NCI-H1048 (cell line): ENCODE measurements around the gene TCERG1L.

ENCODE experiments used
- DNase-seq: peaks from one replicate; lab custom pipeline; 2025; lab: John Stamatoyannopoulos, UW

Gene TCERG1L

DNA sequence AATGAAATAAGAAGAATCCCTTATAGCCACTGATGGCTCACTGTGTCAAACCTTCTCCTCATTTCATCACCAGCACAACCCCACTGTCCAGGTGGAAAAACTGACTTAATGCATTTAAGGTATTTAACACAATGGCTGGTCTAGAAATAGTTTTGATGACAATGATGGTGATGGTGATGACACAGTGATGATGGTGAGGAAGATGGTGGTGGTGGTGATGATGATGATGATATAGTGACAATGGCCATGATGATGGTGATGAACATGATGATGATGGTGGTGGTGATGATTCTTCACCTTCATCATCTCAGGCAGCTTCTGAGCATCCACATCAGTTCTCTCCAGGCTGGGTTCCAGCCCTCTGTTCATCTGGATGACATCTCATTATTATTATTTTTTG, 186.6 kb downstream of the TCERG1L start:
- no peak for DNase-seq

DNA sequence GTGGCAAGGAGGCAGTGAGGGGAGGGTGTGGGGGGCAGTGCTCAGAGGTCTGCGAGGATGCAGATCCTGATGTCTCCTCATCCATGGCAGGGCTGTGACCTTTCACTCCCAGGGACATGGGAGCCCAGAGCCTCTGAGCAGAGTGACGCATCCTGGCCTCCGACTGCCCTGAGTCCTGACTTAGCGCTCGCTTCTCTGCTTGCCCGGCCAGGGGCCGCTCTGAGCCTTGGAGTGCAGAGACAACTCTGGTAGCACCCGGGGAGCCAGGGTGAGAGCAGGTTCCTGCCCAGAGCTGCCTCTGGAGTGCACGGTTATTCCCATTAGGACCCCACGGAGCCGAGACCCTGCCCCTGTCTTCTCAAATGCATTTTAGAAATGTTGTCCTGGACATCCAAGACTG, 188.0 kb downstream of the TCERG1L start:
- DNase-seq = no peak

DNA sequence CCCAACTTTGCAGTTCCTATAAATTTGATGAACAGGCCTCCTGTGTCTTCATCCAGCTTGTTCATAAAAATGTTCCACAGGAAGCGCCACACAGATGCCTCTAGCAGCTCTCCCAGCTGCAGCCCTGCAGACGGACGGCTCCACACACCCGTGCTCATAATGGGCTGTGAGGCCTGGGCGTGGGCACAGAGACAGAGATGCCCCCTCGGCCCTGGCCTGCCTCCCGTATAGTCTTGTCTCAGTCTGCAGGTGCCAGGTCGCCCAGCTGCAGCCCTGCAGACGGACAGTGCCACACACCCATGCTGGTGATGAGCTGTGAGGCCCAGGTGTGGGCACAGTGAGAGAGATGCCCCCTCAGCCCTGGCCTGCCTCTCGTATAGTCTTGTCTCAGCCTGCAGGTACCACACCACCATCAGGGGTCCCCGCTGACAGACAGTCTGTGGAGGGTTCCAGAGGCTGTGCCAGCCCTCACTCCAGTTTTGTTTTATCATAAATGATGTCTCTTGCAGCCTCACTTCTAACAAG, 189.9 kb downstream of the TCERG1L start:
- DNase-seq = no peak

DNA sequence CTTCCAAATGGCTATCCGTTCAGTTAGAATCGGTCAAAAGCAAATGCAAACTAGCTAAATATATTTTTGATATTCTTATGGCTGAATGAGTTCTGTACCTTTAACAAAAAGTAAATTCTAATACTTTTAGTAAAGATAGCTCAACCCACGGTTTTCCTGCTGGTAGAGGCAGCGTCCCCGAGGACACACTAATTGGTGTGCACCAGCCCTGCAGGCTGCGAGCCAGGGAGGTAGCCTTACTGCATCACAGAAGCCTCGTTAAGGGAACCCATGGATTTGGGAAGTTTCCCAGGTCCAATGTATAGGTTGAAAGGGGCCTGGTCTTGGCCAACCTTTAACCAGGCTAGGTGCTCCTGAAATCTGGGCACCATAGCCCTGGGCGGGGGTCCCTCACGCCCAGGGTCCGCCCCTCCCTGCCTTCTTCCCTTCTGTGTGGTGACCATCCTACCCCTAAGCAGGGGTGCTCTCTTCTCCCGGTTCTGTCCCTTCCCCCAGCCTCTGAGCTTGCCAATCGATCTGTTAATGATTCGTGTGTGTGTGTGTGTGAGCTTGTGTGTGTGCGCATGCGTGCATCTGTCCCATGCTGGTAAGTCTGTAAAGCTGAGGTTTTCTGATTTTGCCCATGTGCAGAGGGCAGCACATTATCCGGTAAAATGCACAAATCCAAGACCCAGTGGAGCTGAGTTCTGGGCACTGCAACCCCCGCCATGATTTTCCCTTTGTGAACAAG, 191.7 kb downstream of the TCERG1L start:
- DNase-seq = no peak

GRCh38 chr10:131117416-131118212, 193.9 kb downstream of the TCERG1L start:
- DNase-seq = no peak

- DNase-seq = no peak
These were observed 194.5 kb downstream of the TCERG1L start for GRCh38 chr10:131116991-131117375.

DNA sequence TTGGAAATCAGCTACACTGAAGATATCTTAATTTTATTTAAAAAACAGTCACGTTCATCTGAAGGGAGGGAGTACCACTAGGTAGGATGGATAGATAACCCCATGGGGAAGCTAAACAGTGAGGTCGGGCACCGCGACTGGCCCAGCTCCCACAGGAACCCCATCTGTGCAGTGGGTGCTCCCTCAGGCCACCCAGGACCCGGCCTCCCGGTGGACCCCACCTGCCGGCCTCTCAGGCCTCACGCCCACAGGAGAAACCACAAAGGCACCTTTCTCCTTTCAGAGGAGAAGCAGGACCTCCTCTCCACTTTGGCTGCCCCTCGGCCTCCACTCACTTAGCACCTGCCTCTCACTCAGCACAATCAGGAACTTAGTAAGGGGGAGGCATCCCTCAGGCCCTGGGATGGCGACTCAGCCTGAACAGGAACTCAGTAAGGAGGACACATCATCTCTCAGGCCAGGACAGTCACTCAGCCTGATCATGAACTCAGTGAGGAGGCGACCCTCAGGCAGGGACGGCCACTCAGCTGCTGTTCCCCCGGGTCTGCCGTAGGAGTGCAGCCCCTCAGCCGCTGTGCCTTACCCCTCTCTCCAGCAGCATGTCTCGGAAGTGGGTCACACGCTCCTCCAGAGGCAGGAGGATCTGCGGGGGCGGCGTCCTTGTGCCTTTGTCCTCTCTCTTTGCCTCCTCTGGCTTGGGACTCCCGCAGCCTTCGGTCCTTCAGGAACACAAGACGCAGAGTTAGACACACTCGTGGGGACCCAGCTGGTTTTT, 195.1 kb downstream of the TCERG1L start:
- DNase-seq = no peak

DNA sequence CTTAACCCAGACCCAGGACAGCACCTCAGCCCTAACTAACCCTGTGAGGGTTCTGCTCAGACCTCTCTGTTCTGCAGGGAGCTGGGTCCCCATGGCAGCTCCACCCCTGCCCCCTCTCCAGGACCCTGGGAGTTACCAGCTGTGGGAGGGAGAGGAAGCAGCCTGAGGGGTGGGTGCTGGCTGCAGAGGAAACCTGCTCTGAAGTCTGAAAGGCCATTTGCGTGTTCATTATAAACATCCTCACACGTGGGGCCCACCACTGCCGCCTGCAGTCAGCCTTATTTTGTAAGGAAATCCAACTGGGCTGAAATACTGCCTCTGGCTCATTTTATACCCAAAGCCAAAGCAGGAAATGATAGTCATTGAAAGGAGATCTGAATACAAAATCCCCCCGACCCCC, 195.7 kb downstream of the TCERG1L start:
- DNase-seq = no peak

GRCh38 chr10:131115321-131115720, 196.2 kb downstream of the TCERG1L start:
- no peak for DNase-seq

DNA sequence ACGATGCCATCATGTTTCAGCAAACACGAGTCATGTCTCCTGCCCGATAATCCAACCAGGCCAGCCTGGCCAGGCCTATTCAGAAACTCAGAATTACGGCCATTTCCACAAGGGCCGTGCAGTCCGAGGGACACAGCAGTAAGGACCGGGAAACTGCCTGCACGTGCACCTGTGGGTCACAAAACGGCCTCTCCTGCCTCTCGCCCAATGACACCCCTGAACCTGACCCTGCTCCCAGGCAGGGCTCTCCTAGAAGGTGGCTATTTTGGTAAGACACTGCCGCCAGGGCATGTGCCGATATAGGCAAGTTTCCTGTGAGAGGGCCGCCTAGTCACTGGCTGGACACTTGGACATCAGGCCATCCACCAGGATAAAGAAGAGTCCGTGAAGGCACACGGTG, 196.7 kb downstream of the TCERG1L start:
- no peak for DNase-seq

DNA sequence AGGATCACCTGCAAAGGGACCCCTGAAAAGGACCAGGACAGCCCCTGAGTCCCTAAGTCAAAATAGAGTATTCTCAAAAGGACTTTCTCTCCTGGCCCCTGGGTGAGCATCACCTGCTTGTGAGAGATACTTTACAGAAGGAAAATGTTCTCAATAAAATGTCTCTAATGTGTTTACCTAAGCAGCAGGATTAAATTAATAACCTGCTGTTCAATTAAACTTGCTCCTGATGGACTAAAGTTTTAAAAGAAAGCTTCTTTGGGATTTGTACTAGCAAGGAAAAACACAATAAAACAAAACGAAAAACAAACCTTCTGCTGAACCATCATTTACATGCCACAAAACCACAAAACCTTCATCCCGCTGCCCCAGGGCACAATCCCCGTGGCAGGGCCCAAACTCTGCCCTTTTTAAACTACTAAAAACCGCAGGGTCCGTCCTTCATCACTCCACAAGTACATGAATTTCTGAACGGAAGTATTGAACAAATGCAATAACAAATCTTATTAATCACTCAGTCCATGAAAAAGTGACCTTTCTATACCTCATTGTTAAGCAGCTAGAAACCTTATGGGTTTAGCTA, 197.7 kb downstream of the TCERG1L start:
- DNase-seq = no peak

DNA sequence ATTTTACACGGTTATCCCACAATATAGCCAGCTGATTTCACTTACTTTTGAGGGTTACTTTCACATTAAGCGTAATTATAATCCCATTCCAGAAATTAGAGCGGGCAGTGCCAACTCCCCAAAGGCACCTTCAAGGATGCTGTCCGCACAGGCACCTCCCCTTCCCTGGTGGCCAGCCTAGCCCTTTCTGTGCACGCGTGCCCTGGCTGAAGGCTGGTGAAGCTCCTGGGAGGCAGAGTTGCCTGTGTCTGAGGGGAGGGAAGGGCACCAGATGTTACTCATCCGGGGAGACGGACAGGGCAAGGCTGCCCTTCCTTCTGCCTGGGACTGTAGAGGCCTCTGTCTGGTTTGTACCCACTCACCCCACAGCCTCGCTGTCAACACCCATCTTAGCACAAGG, 198.4 kb downstream of the TCERG1L start:
- DNase-seq = no peak

- no peak for DNase-seq
These were observed 198.8 kb downstream of the TCERG1L start for GRCh38 chr10:131112691-131113090.

DNA sequence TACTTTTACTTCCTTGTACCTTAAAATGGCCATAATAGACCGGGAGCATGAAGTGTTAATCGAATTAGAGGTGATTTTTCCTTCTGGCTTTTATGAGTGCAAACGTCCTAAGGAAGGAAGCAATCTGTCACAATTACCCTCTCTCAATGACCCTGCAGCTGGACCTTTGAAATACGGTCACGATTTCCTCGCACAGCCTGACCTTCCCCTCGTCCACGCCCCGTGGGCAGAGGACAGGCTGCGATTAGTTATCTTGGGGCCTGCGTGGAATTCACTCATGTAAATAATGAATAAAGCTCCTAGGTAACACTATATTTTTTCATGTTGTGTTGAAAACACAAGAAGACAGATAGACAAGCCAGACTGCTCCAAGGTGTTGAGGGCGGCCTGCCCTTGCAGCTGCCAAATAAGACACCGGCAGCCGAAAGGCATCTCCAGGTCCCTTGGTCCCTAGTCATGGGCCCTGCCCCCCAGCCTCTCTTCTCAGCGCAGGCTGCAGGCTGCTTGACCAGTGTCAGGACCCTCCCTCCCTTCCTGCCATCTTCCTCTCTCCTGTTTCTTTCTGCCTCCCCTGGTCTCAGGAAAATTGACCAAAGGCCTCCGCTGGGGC, 199.9 kb downstream of the TCERG1L start:
- DNase-seq = no peak

GRCh38 chr10:131111007-131111406, 200.5 kb downstream of the TCERG1L start:
- no peak for DNase-seq

DNA sequence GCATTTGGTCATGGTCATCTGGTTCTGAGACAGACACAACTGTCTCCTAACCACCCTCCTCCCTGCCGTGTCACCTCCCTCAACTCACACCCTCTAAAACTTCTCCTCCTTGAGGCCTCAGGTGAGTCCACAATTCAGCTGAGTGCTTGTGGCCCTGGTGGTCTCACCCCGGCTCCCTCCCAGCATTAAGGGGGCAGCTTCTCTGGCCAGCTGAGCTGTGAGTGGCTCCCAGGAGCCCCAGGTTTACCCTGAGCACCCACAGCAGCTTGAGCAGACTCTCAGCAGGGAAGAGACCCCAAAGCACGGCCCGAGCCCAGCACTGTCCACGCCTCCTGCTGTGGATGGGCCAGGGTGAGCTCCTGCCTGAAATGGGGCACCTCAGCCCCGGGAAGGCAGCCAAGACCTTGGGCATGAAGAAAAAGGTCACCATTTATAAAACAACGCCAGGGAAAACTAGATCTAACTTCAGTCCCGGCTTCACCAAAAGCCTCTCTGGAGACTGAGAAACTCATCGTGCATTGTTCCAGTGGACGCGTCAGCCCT, 201.2 kb downstream of the TCERG1L start:
- DNase-seq = no peak

DNA sequence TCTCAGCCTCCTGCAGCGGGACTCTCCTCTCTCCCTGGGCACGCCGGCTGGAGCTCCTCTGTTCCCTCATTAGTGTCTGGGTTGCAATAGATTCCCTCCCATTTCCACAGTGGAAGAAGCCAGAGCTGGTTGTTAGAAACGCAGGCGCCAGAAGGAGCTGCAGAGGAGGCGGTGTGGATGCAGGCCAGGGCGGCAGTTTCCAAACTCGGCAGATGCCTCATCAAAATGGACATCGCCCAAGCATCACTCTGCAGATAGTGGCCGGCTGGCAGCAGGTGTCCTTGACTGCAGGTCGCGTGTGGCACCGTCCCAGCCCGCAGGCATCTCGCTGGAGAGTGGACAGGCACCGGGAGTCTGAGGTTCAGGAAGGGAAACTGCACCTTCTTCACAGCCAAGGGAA, 201.8 kb downstream of the TCERG1L start:
- DNase-seq = no peak

DNA sequence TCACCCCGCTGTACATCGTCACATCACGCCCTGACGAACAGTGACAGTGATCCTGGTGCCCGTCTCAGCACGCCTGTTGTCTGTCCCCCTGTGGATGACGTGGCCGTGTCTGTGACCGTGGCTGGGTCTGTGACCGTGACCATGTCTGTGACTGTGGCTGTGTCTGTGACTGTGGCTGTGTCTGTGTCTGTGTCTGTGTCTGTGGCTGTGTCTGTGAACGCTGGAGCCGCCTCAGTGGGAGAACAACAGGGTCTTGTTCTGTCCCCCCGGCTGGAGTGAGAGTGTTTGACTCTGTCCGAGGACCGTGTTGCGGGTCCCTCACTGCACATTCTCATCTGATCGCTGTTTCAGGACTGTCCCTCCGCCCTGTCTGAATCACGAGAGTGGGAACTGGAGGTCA, 202.2 kb downstream of the TCERG1L start:
- no peak for DNase-seq

GRCh38 chr10:131107970-131108369, 203.6 kb downstream of the TCERG1L start:
- no peak for DNase-seq

- no peak for DNase-seq
These were observed 208.8 kb downstream of the TCERG1L start for GRCh38 chr10:131102676-131103075.

- no peak for DNase-seq
These were observed 209.4 kb downstream of the TCERG1L start for GRCh38 chr10:131102147-131102546.
